Left ventricle myocardium inferior (tissue), 1 donor: Measurements from ENCODE around the gene FCHSD1. TPM values are rescaled to one million over a fixed set of nuclear protein-coding genes. Genes with fewer than 3 reads are reported as not detected.

Experiments
- DNase-seq: peaks from one replicate; pipeline ENCODE4 v3.0.0-alpha.2; 2020
- H3K27ac ChIP-seq: fragments of 200-600 bp; replicated peaks from 2 replicates; pipeline ENCODE4 v1.8.0; 2021
- H3K27me3 ChIP-seq: fragments of 200-600 bp; 2 replicates; pipeline ENCODE4 v1.8.0; 2021; ENCODE audit warnings: low read depth
- H3K36me3 ChIP-seq: fragments of 200-600 bp; 2 replicates; pipeline ENCODE4 v1.8.0; 2021
- H3K4me1 ChIP-seq: fragments of 200-600 bp; 2 replicates; pipeline ENCODE4 v1.8.0; 2021
- H3K4me3 ChIP-seq: fragments of 200-600 bp; 2 replicates; pipeline ENCODE4 v1.8.0; 2021; ENCODE audit warnings: mild to moderate bottlenecking, moderate library complexity
- H3K9me3 ChIP-seq: fragments of 200-600 bp; replicated peaks from 2 replicates; pipeline ENCODE4 v1.8.0; 2021
- intact Hi-C: fragments of 100-400 bp; cut with micrococcal nuclease; formaldehyde crosslinking; loops from one replicate; pipeline ENCODE4 v1.11.0; 2022
- total RNA-seq: library from RNA; stranded (reverse); fragmentation: NEBNext Ultra II Directional; extraction: Animal tissue kit (Norgen Biotek cat#: 25700); gene quantifications from one replicate; pipeline ENCODE4 v1.2.1, GENCODE V29; 2021
- TF ChIP-seq, protein P1 (sequence below): fragments of 200-600 bp; IDR thresholded peaks from 2 replicates; pipeline ENCODE4 v1.8.0; 2021; ENCODE audit warnings: antibody characterized with exemption, mild to moderate bottlenecking, borderline replicate concordance
- donor health status: DM: no; HTN: yes; CAD: no; lungs with severe emphysema.

Gene FCHSD1
- total RNA-seq, 1 donor from 2014 or later, result 4.7 TPM

DNA sequence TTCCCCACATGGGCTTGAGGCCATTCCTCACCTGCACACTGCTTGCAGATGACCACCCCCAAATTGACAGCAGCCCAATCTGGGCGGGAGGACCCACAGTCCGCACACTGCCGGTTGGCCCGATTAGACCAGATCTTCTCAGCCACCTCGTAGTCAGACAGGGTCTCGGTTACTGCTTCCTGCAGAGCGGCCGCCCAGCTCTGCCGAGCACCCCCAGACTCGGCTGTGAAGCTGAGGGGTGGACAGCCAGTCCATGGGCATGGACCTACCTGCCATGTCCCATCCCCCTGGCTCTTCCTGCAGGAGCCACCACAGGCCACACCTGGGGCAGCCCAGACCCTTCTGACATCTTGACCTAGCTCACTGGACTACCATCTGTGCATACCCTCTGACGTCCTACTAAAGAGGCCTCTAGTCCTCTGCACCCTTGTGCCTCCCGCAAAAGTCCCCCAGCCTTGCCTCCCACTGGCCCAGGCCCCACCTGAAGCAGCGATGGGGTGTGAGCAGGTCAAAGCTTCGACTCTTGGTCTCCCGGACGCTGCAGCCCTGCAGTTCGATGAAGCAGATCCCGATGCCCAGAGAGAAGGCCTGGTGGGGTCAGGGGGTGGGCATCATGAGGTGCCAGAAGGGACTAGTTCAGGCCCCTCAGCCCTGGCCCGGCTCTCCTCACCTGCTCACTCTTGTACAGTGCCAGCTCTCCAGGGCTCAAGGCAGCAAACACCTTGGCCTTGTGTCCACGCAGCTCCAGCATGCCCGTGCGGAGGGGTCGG lies 21.0 kb upstream of the FCHSD1 start:
- Histone ChIP-seq H3K4me1 (peaks cover 28% of the 10 kb centered on the region), H3K27ac (no peak overlapping the region), H3K36me3 (peaks cover 23% of the 10 kb centered on the region), H3K27me3 (no peaks in the 10 kb centered on the region), H3K4me3 (no peak overlapping the region), H3K9me3 (no peaks in the 10 kb centered on the region)
- TF ChIP-seq, protein P1, sequence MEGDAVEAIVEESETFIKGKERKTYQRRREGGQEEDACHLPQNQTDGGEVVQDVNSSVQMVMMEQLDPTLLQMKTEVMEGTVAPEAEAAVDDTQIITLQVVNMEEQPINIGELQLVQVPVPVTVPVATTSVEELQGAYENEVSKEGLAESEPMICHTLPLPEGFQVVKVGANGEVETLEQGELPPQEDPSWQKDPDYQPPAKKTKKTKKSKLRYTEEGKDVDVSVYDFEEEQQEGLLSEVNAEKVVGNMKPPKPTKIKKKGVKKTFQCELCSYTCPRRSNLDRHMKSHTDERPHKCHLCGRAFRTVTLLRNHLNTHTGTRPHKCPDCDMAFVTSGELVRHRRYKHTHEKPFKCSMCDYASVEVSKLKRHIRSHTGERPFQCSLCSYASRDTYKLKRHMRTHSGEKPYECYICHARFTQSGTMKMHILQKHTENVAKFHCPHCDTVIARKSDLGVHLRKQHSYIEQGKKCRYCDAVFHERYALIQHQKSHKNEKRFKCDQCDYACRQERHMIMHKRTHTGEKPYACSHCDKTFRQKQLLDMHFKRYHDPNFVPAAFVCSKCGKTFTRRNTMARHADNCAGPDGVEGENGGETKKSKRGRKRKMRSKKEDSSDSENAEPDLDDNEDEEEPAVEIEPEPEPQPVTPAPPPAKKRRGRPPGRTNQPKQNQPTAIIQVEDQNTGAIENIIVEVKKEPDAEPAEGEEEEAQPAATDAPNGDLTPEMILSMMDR, result no peak
- intact Hi-C loops, result no loop called here
- DNase-seq, result no peak

DNA sequence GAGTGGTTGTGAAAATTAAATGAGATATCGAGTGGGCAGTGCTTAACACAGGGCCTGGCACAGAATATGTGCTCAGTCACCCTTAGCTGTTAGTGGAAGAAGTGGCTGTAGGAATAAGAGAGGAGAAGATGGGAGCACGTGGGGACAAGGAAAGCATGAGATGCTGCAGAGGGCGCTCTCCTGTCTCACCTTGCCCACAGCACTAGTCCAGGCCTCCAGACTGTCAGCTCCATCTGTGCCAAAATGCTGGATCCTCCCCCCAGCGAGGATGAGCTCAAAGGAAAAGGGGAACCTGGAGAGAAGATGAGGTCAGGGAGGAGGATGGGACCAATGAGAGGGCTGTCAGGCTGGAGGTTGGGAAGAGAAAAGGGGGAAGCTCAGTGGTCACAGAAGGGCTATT lies 18.3 kb upstream of the FCHSD1 start:
- H3K27ac ChIP-seq, result no peak overlapping the region
- H3K36me3 ChIP-seq, result peaks cover 36% of the 10 kb centered on the region
- intact Hi-C loops, result no loop called here
- H3K4me3 ChIP-seq, result no peak overlapping the region
- peaks cover 20% of the 10 kb centered on the region for H3K4me1 ChIP-seq
- DNase-seq, result no peak
- TF ChIP-seq, protein P1, result no peak
- H3K9me3 ChIP-seq, result no peaks in the 10 kb centered on the region
- no peaks in the 10 kb centered on the region for H3K27me3 ChIP-seq

DNA sequence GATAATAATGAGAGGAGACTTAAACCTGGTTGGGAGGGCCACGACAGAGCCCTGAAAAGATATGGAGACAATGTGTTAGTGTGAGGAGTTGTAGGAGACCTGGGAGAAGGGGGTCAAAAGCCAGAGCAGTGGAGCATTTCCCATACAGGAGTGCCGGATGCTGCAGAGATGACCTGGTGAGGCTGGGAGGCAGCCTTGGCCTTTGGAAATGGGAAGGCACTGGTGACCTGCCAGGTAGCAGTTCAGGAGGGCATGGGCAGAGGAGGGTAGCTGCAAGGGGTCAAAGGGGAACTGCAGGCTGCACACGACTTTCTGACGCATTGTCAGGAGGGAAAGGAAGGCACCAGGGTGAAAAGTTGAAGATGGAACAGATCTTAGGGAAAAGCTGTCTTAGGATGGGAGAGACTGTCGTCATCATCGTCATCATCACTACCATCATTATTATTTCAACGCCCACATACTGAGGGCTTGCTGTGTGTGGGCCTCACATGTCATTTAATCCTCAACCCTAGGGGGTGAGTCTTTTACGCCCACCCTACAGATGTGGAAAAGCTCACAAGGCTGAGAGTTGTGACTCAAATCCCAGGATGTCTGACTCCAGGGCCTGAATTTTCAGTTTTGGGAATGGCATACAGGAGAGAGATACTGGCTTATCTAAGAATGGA lies 17.5 kb upstream of the FCHSD1 start:
- Histone ChIP-seq H3K36me3 (peaks cover 42% of the 10 kb centered on the region), H3K27ac (no peak overlapping the region), H3K27me3 (no peaks in the 10 kb centered on the region), H3K4me1 (peaks cover 12% of the 10 kb centered on the region), H3K9me3 (no peaks in the 10 kb centered on the region), H3K4me3 (no peak overlapping the region)
- intact Hi-C loops, result no loop called here
- no peak for DNase-seq
- TF ChIP-seq, protein P1, result no peak

DNA sequence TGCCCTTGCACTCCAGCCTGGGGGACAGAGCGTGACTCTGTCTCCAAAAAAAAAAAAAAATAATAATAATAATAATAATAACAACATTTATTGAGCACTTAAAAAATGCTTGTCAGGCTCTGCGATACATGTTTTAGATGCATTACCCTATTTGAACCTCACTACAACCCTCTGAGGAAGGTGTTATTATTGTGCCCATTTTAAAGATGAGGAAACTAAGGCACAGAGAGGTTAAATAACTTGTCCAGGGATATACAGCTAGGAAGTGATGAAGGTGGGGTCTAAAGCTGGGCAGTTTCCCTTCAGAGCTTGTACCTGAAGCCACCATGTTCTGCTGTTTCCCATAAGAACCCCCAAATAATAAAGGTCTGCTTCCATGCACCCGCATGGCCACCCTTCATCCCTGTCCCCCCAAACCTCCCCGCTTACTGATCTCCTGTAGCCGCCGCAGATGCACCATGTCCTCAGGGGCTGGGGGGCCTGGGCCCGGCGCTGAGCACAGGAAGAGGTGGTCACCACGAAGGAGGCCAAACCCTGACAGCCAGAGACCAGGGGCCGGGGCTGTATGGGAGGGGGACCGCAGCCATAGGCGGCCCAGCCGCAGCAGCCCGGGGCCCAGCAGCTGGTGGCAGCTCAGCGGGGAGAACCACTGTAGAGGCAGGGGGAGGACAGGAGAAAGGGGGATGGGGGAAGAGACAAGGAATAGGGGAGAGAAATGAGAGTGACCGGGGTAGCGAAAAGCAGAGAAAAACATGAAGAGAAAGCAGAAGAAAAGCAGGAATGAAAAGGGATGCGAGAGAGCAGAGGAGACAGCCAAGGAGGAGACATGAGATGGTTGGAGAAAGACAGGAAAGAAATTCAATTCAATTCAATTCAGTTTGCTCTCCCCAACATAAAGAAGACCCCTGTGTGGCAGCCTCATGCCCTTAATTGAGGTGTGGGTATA lies 15.1 kb upstream of the FCHSD1 start:
- intact Hi-C loops, result no loop called here
- Histone ChIP-seq H3K36me3 (peaks cover 47% of the 10 kb centered on the region), H3K27me3 (no peaks in the 10 kb centered on the region)

More for the DNA sequence above, 15.1 kb upstream of the FCHSD1 start:
- DNase-seq, result no peak
- Histone ChIP-seq H3K4me3 (no peak overlapping the region), H3K9me3 (no peaks in the 10 kb centered on the region), H3K4me1 (peaks cover 4% of the 10 kb centered on the region), H3K27ac (no peak overlapping the region)
- TF ChIP-seq, protein P1, result no peak
